ENCODE data around the gene CD3E.

GRCh38 chr11:118341815-118342489 is 37.4 kb downstream of the CD3E start:
- TF ChIP-seq, protein P1, sequence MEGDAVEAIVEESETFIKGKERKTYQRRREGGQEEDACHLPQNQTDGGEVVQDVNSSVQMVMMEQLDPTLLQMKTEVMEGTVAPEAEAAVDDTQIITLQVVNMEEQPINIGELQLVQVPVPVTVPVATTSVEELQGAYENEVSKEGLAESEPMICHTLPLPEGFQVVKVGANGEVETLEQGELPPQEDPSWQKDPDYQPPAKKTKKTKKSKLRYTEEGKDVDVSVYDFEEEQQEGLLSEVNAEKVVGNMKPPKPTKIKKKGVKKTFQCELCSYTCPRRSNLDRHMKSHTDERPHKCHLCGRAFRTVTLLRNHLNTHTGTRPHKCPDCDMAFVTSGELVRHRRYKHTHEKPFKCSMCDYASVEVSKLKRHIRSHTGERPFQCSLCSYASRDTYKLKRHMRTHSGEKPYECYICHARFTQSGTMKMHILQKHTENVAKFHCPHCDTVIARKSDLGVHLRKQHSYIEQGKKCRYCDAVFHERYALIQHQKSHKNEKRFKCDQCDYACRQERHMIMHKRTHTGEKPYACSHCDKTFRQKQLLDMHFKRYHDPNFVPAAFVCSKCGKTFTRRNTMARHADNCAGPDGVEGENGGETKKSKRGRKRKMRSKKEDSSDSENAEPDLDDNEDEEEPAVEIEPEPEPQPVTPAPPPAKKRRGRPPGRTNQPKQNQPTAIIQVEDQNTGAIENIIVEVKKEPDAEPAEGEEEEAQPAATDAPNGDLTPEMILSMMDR (IDR thresholded peaks at IDR 0.05 in 8 of 11, conservative IDR thresholded peaks at IDR 0.05 in 3 of 11) = no peak
- TF ChIP-seq POLR2A (IDR thresholded peaks at IDR 0.05) = no peak
